HCT116 (cell line): ENCODE data around the gene OTP. TPM values are rescaled to one million over a fixed set of nuclear protein-coding genes. Genes with fewer than 3 reads are reported as not detected.

Experiments
- ATAC-seq: fragments of 200-7000 bp; cut with Tn5 transposase; 2 replicates; pipeline ENCODE4 v1.9.1; 2020; ENCODE audit warnings: mild to moderate bottlenecking, moderate library complexity
- BruUV-seq: library from RNA; stranded (reverse); fragments of 400-500 nt; replicated peaks from 2 replicates; lab custom pipeline; 2021; lab: Mats Ljungman, UMichigan
- CTCF ChIA-PET: fragments of 300-600 bp; sonication (Branson Sonifier 250); formaldehyde crosslinking; loops from one replicate; lab custom pipeline; 2021; ENCODE audit warnings: antibody characterized with exemption; lab: Charles Lee
- POLR2A ChIA-PET: fragments of 300-600, 350-600 bp; sonication (Branson Sonifier 250); formaldehyde crosslinking; loops from one replicate; lab custom pipeline; 2021; ENCODE audit warnings: antibody characterized with exemption; lab: Charles Lee
- RAD21 ChIA-PET, 2 experiments: fragments of 300-600 bp; sonication (Branson Sonifier 250); formaldehyde crosslinking; loops; one replicate each; lab custom pipeline; 2023; ENCODE audit warnings: low total read pairs in 2 of 2; ENCODE audit not compliant: uncharacterized antibody in 2 of 2, unreplicated experiment in 2 of 2, low non-redundant PET in 1 of 2; lab: Charles Lee
- DNase-seq: peaks from one replicate; pipeline ENCODE4 v3.0.0-alpha.2; 2010; ENCODE audit warnings: low read depth, low spot score
- H2AFZ ChIP-seq: fragments of 200-600 bp; shearing (Covaris generic), sonication (generic); 2 replicates; pipeline ENCODE4 v1.6.1; 2017; ENCODE audit warnings: low read depth, mixed run types, mixed read lengths, antibody characterized with exemption, low read length; ENCODE audit not compliant: poor library complexity, severe bottlenecking
- H3K27ac ChIP-seq: 2 replicates; pipeline ENCODE4 v1.5.1; 2012; ENCODE audit warnings: low read depth, low read length
- H3K27me3 ChIP-seq: fragments of 200-600 bp; sonication (generic); 2 replicates; pipeline ENCODE4 v1.6.1; 2016; ENCODE audit warnings: mixed run types, low read length, mixed read lengths; ENCODE audit not compliant: insufficient read depth
- H3K36me3 ChIP-seq, 2 experiments: fragments of 200-500 bp in 1 of 2; fragments of 200-600 bp in 1 of 2; sonication (Bioruptor generic) in 1 of 2; sonication (generic) in 1 of 2; 2 replicates each; pipeline versions ENCODE4 v1.5.1 to v1.6.1; 2014 to 2016; ENCODE audit warnings: low read length in 2 of 2, inconsistent platforms in 1 of 2, mixed read lengths in 1 of 2, mixed run types in 1 of 2; ENCODE audit not compliant: insufficient read depth in 2 of 2, control insufficient read depth in 1 of 2
- H3K4me1 ChIP-seq, 2 experiments: fragments of 200-600 bp in 1 of 2; sonication (generic) in 1 of 2; 2 replicates each; pipeline versions ENCODE4 v1.5.1 to v1.6.1; 2012 to 2017; ENCODE audit warnings: low read length in 2 of 2, inconsistent platforms in 1 of 2, mild to moderate bottlenecking in 1 of 2, mixed read lengths in 1 of 2, mixed run types in 1 of 2, moderate library complexity in 1 of 2; ENCODE audit not compliant: insufficient read depth in 2 of 2, control insufficient read depth in 1 of 2
- H3K4me2 ChIP-seq: fragments of 200-600 bp; sonication (generic); 2 replicates; pipeline ENCODE4 v1.6.1; 2017; ENCODE audit warnings: mixed run types, low read length, mixed read lengths
- H3K4me3 ChIP-seq, 2 experiments: fragments of 200-600 bp in 1 of 2; sonication (generic) in 1 of 2; replicated peaks in 1 of 2; 2 replicates each; pipeline ENCODE4 v1.5.1; 2011 to 2016; ENCODE audit warnings: low read length in 2 of 2, control low read depth in 1 of 2, low read depth in 1 of 2, mild to moderate bottlenecking in 1 of 2, mixed read lengths in 1 of 2, mixed run types in 1 of 2
- H3K79me2 ChIP-seq: fragments of 200-600 bp; sonication (generic); 2 replicates; pipeline ENCODE4 v1.6.1; 2017; ENCODE audit warnings: mild to moderate bottlenecking, mixed run types, low read length, moderate library complexity, mixed read lengths; ENCODE audit not compliant: insufficient read depth
- H3K9ac ChIP-seq: fragments of 200-600 bp; sonication (generic); 2 replicates; pipeline ENCODE4 v1.6.1; 2016; ENCODE audit warnings: low read length, mixed read lengths
- H3K9me2 ChIP-seq: fragments of 200-600 bp; sonication (generic), shearing (Covaris generic); 2 replicates; pipeline ENCODE4 v1.6.1; 2017; ENCODE audit warnings: mixed run types, mild to moderate bottlenecking, moderate library complexity; ENCODE audit not compliant: insufficient read depth
- H3K9me3 ChIP-seq, 2 experiments: fragments of 200-500 bp in 1 of 2; fragments of 200-600 bp in 1 of 2; sonication (Bioruptor generic) in 1 of 2; sonication (generic) in 1 of 2; 2 replicates each; pipeline ENCODE4 v1.6.1; 2014 to 2017; ENCODE audit warnings: low read length in 2 of 2, mixed read lengths in 2 of 2, inconsistent platforms in 1 of 2, low read depth in 1 of 2, mild to moderate bottlenecking in 1 of 2, mixed run types in 1 of 2, moderate library complexity in 1 of 2; ENCODE audit not compliant: control insufficient read depth in 1 of 2, insufficient read depth in 1 of 2
- H4K20me1 ChIP-seq: fragments of 200-600 bp; sonication (generic), shearing (Covaris generic); 2 replicates; pipeline ENCODE4 v1.6.1; 2017; ENCODE audit warnings: mixed run types, mild to moderate bottlenecking, moderate library complexity; ENCODE audit not compliant: insufficient read depth
- ATF3 ChIP-seq: IDR thresholded peaks from 2 replicates; pipeline ENCODE4 v1.6.1; 2012
- CBX3 ChIP-seq: IDR thresholded peaks from 2 replicates; pipeline ENCODE4 v1.6.1; 2012; ENCODE audit warnings: low read depth
- EGR1 ChIP-seq: IDR thresholded peaks from 2 replicates; pipeline ENCODE4 v1.6.1; 2012; ENCODE audit warnings: low read depth
- ELF1 ChIP-seq: IDR thresholded peaks from 2 replicates; pipeline ENCODE4 v1.6.1; 2012; ENCODE audit warnings: low read depth, borderline replicate concordance
- EZH2 ChIP-seq: fragments of 200-600 bp; sonication (generic); IDR thresholded peaks from 2 replicates; pipeline ENCODE4 v1.6.1; 2017; ENCODE audit warnings: antibody characterized with exemption, mixed run types
- JUND ChIP-seq: IDR thresholded peaks from 2 replicates; pipeline ENCODE4 v1.6.1; 2012
- RAD21 ChIP-seq: IDR thresholded peaks from 2 replicates; pipeline ENCODE4 v1.6.1; 2012; ENCODE audit warnings: low read depth, mild to moderate bottlenecking
- SIN3A ChIP-seq: IDR thresholded peaks from 2 replicates; pipeline ENCODE4 v1.6.1; 2012; ENCODE audit warnings: low read depth
- SP1 ChIP-seq: IDR thresholded peaks from 2 replicates; pipeline ENCODE4 v1.6.1; 2012; ENCODE audit warnings: low read depth
- SRF ChIP-seq: IDR thresholded peaks from 2 replicates; pipeline ENCODE4 v1.6.1; 2012; ENCODE audit warnings: low read depth
- TCF7L2 ChIP-seq: IDR thresholded peaks from 2 replicates; pipeline ENCODE4 v1.7.0; 2011; ENCODE audit warnings: borderline replicate concordance, inconsistent platforms; ENCODE audit not compliant: insufficient read depth, insufficient read length; ENCODE audit errors: extremely low read depth
- YY1 ChIP-seq: IDR thresholded peaks from 2 replicates; pipeline ENCODE4 v1.6.1; 2011; ENCODE audit warnings: low read length, low read depth, moderate library complexity, mild to moderate bottlenecking; ENCODE audit not compliant: insufficient replicate concordance; ENCODE audit errors: extremely low read depth
- ZFX ChIP-seq: fragments of 450-650 bp; IDR thresholded peaks from 2 replicates; pipeline ENCODE4 v1.6.1; 2017
- ZNF274 ChIP-seq: fragments of 200-500 bp; sonication (Bioruptor generic); IDR thresholded peaks from 2 replicates; pipeline ENCODE4 v1.6.1; 2014; ENCODE audit warnings: mild to moderate bottlenecking, low read depth, low read length, inconsistent platforms
- intact Hi-C: fragments of 100-400 bp; cut with micrococcal nuclease; formaldehyde crosslinking; loops from 2 replicates; pipeline ENCODE4 v1.10.0; 2022
- total RNA-seq: library from RNA; stranded (reverse); gene quantifications from one replicate; pipeline ENCODE4 v1.2.1, GENCODE V29; 2021; ENCODE audit not compliant: unreplicated experiment
- TF ChIP-seq, protein P1 (sequence below): IDR thresholded peaks from 2 replicates; pipeline ENCODE4 v1.6.1; 2012; ENCODE audit warnings: low read depth

Gene OTP
- total RNA-seq, 1 experiment from 2014 or later = 0.07 TPM

DNA sequence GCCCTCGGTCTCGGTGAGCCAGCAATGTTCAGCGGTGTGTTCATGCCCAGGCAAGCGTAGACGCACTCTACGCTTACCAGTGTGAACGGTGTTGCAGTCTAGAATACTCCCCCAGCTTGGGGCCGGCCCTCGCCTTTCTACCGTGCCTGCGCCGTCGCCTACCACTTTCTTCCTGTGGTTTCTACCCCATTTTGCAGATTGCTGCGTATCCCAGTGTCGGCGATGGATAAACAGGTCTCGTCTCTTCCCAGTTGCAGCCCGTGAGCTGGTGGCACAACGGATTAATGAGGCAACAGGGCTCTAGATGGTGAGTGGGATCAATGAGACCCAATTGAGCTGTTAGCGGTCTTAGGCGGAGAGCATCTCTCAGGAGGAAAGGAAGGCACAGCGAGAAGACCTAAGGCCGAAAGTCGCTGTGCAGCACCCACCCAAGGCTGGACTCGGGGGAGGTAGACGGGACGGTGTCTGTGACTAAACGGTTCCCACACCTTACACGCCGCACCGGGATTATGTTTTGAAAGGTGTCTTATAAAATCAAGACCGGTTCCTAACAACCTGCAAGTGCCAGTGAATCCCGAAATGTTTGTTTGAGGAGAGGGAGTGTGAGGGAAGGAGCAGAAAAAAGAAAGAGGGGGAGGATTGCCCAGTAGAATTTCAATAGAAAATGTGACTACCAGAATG lies 5.8 kb downstream of the OTP start:
- peaks cover 4 to 14% of the 10 kb centered on the region in 2 experiments; a peak in 2 of 4 replicates for H3K4me1 ChIP-seq
- RAD21 ChIA-PET = no interaction called here
- H3K27ac ChIP-seq = no peak overlapping the region
- H3K4me2 ChIP-seq = no peak overlapping the region
- H3K27me3 ChIP-seq = no peaks in the 10 kb centered on the region
- H3K9me2 ChIP-seq = no peaks in the 10 kb centered on the region
- H3K9me3 ChIP-seq = no peaks in the 10 kb centered on the region
- ATAC-seq (no peak), DNase-seq (no peak)
- POLR2A ChIA-PET = no interaction called here
- H3K79me2 ChIP-seq = no peaks in the 10 kb centered on the region
- no peak overlapping the region for H2AFZ ChIP-seq
- H3K9ac ChIP-seq = no peak overlapping the region
- TF ChIP-seq ELF1 (no peak), TCF7L2 (no peak), RAD21 (no peak), ZNF274 (no peak), ZFX (no peak), YY1 (no peak), ATF3 (no peak), SRF (no peak), JUND (no peak), SIN3A (no peak), EZH2 (no peak), SP1 (no peak), EGR1 (no peak), CBX3 (no peak)
- TF ChIP-seq, protein P1, sequence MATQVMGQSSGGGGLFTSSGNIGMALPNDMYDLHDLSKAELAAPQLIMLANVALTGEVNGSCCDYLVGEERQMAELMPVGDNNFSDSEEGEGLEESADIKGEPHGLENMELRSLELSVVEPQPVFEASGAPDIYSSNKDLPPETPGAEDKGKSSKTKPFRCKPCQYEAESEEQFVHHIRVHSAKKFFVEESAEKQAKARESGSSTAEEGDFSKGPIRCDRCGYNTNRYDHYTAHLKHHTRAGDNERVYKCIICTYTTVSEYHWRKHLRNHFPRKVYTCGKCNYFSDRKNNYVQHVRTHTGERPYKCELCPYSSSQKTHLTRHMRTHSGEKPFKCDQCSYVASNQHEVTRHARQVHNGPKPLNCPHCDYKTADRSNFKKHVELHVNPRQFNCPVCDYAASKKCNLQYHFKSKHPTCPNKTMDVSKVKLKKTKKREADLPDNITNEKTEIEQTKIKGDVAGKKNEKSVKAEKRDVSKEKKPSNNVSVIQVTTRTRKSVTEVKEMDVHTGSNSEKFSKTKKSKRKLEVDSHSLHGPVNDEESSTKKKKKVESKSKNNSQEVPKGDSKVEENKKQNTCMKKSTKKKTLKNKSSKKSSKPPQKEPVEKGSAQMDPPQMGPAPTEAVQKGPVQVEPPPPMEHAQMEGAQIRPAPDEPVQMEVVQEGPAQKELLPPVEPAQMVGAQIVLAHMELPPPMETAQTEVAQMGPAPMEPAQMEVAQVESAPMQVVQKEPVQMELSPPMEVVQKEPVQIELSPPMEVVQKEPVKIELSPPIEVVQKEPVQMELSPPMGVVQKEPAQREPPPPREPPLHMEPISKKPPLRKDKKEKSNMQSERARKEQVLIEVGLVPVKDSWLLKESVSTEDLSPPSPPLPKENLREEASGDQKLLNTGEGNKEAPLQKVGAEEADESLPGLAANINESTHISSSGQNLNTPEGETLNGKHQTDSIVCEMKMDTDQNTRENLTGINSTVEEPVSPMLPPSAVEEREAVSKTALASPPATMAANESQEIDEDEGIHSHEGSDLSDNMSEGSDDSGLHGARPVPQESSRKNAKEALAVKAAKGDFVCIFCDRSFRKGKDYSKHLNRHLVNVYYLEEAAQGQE = no peak
- intact Hi-C loops = no loop called here
- no peaks in the 10 kb centered on the region for H3K36me3 ChIP-seq
- CTCF ChIA-PET = no interaction called here
- H3K4me3 ChIP-seq = no peak overlapping the region
- H4K20me1 ChIP-seq = no peaks in the 10 kb centered on the region
- BruUV-seq = no TSS peak
